Small intestine (tissue), 7 donors: ENCODE data around the gene DNAH10. TPM values are rescaled to one million over a fixed set of nuclear protein-coding genes. Genes with fewer than 3 reads are reported as not detected.

Source experiments
- DNase-seq, 2 donors: peaks; one replicate each; pipeline versions ENCODE4 v3.0.0 to v3.0.0-alpha.2; 2013
- FAIRE-seq: peaks from 2 replicates; lab custom pipeline; 2012; peaks lifted over from hg19 to GRCh38; lab: Jason Lieb, UNC
- H3K27ac ChIP-seq, 3 donors: one replicate each; pipeline ENCODE4 v1.5.1; 2013; ENCODE audit warnings: low read length in 2 of 3, mild to moderate bottlenecking in 2 of 3, control low read depth in 1 of 3, inconsistent platforms in 1 of 3, low read depth in 1 of 3, moderate library complexity in 1 of 3
- H3K27me3 ChIP-seq, 3 donors: one replicate each; pipeline ENCODE4 v1.6.1; 2013; ENCODE audit warnings: low read length in 3 of 3, inconsistent platforms in 1 of 3; ENCODE audit not compliant: control insufficient read depth in 3 of 3, insufficient read depth in 3 of 3
- H3K36me3 ChIP-seq, 3 donors: one replicate each; pipeline ENCODE4 v1.6.1; 2013; ENCODE audit warnings: low read length in 3 of 3, inconsistent platforms in 1 of 3, low read depth in 1 of 3, mild to moderate bottlenecking in 1 of 3, moderate library complexity in 1 of 3; ENCODE audit not compliant: control insufficient read depth in 3 of 3, insufficient read depth in 2 of 3
- H3K4me1 ChIP-seq, 3 donors: one replicate each; pipeline ENCODE4 v1.6.1; 2013; ENCODE audit warnings: low read length in 2 of 3, inconsistent platforms in 1 of 3, low read depth in 1 of 3, mild to moderate bottlenecking in 1 of 3, moderate library complexity in 1 of 3; ENCODE audit not compliant: control insufficient read depth in 3 of 3, insufficient read depth in 2 of 3
- H3K4me3 ChIP-seq, 3 donors: one replicate each; pipeline ENCODE4 v1.5.1; 2013; ENCODE audit warnings: low read length in 3 of 3, control low read depth in 1 of 3, inconsistent platforms in 1 of 3, low read depth in 1 of 3, mild to moderate bottlenecking in 1 of 3, moderate library complexity in 1 of 3
- H3K9me3 ChIP-seq, 2 donors: one replicate each; pipeline ENCODE4 v1.6.1; 2013; ENCODE audit warnings: low read depth in 1 of 2, low read length in 1 of 2; ENCODE audit not compliant: control insufficient read depth in 2 of 2, insufficient read depth in 1 of 2
- WGBS, 3 donors: extraction: QIAGEN DNeasy Blood & Tissue Kit; methylation state at CpG; one replicate each; pipeline ENCODE4 v1.1.7; 2013; 5-methylcytosine and 5-hydroxymethylcytosine counted together
- polyA plus RNA-seq, 4 donors: library from polyadenylated mRNA; stranded (reverse) in 3 of 4; unstranded in 1 of 4; fragments of 200-250 nt in 3 of 4; fragments of 120-200 nt in 1 of 4; gene quantifications; one replicate each; pipeline versions ENCODE4 v1.2.1 to v1.2.3, GENCODE V29; 2013
- donor health status: healthy with polysubstance abuse.
- donor health status: control.
- donor health status: control.
- donor health status: Bipolar disorder and iron deficiency.
- donor health status: healthy.

DNAH10 gene
- polyA plus RNA-seq, 4 donors: 0.22 to 0.50 (median 0.45) TPM; not detected in 1

DNA sequence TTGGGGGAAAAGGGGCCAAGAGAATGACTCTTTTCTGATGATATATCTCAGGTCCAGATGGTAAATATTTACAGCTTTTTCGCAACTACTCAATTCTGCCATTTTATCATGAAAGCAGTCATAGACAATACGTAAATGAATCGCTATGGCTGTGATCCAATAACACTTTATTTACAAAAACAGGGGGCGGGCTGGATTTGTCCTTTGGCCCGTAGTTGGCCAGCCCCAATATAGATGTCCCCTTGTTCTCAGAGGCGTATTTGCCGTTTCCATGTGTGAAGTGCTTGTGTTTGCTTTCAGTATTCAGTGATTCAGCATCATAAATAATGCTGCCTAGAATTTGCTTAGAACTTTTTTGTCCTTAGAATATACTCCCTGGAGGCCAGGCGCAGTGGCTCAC, 133.3 kb downstream of the DNAH10 start:
- Histone ChIP-seq H3K36me3 (no peaks in the 10 kb centered on the region), H3K4me3 (no peak overlapping the region), H3K27me3 (no peaks in the 10 kb centered on the region), H3K27ac (no peak overlapping the region), H3K9me3 (no peaks in the 10 kb centered on the region), H3K4me1 (no peaks in the 10 kb centered on the region)
- DNase-seq: no peak
- 66 to 78% (median 78%) methylated on average over 8 of the region's 8 CpGs for WGBS, 3 donors
- no peak for FAIRE-seq

DNA sequence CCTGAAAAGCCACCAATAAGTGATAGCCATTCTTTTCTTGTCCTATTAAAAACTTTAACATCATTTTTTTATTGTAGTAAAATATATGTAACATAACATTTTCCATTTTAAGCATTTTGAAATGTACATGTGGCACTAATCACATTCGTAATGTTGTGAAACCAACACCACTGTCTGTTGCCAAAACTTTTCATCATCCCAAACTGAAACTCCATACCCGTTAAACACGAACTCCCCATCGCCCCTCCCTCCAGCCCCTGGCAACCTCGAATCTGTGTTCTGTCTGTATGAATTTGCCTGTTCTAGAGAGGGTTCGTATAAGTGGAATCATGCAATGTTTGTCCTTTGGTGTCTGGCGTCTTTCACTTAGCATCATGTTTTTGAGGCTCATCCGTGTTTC, 134.7 kb downstream of the DNAH10 start:
- FAIRE-seq: no peak
- no peaks in the 10 kb centered on the region for H3K36me3 ChIP-seq
- H3K27ac ChIP-seq: no peak overlapping the region
- H3K9me3 ChIP-seq: no peaks in the 10 kb centered on the region
- no peak overlapping the region for H3K4me3 ChIP-seq
- DNase-seq: no peak
- H3K4me1 ChIP-seq: no peaks in the 10 kb centered on the region
- 62 to 75% (median 71%) methylated on average over 8 of the region's 8 CpGs for WGBS, 3 donors
- peaks cover 0 to 3% (median 0%) of the 10 kb centered on the region in 3 donors for H3K27me3 ChIP-seq

DNA sequence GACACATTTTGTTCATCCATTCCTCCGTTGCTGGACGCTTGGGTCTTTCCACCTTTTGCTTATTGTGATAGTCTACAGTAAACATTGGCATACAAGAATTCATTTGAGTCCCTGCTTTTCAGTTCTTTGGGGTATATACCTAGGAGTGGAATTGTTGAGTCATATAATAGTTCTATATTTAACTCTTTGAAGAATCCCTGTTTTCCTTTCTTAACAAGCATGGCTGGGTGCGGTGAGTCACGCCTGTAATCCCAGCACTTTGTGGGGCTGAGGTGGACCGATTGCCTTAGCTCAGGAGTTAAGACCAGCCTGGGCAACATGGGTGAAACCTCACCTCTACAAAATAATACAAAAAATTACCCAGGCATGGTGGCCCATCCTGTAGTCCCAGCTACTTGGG, 135.1 kb downstream of the DNAH10 start:
- Histone ChIP-seq H3K36me3 (no peaks in the 10 kb centered on the region), H3K4me1 (no peaks in the 10 kb centered on the region), H3K4me3 (no peak overlapping the region), H3K9me3 (no peaks in the 10 kb centered on the region), H3K27me3 (peaks cover 0 to 3% (median 0%) of the 10 kb centered on the region in 3 donors), H3K27ac (no peak overlapping the region)
- 81 to 88% (median 85%) methylated on average over 5 of the region's 5 CpGs for WGBS, 3 donors
- DNase-seq (no peak), FAIRE-seq (no peak)

DNA sequence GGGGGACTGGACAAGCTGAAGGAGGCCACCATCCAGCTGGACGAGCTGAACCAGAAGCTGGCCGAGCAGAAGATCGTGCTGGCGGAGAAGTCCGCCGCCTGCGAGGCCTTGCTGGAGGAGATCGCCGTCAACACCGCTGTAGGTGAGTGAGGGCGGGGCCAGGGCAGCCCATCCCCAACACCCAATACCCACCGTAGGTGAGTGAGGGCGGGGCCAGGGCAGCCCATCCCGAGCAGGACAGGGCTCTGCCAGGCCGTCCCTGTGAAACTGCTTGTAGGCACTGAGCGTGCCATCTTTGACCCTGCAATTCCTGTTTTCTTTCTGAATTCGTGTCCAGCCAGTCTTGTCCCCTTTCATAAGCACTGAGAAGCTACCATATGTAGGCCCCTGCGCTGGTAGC, 136.6 kb downstream of the DNAH10 start:
- no peaks in the 10 kb centered on the region for H3K9me3 ChIP-seq
- H3K27ac ChIP-seq: no peak overlapping the region
- FAIRE-seq (no peak), DNase-seq (no peak)
- H3K4me1 ChIP-seq: no peaks in the 10 kb centered on the region
- 85 to 89% (median 89%) methylated on average over 16 to 18 of the region's 18 CpGs for WGBS, 3 donors
- H3K27me3 ChIP-seq: peaks cover 0 to 3% (median 0%) of the 10 kb centered on the region in 3 donors
- H3K36me3 ChIP-seq: peaks cover 0 to 2% (median 0%) of the 10 kb centered on the region in 3 donors
- no peak overlapping the region for H3K4me3 ChIP-seq

DNA sequence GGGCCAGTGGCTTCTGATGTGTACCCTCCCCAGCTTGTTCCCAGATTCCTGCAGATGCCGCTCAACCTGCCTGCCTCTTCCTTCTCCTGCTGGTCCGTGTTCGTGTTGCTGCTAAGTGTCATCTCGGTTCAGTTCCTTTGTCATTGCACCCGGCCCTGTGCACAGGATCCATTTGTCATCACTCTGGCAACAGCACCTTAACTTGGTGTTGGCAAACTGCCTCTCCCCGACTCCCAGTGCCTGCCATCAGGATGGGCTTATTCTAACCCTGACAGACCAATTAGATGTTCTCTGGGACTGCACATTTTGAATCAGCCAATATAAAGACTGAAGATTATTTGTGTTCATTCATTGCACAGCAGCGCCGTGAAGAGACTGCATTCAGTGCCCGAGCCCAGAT, 137.3 kb downstream of the DNAH10 start:
- 89 to 92% (median 90%) methylated on average over 9 of the region's 9 CpGs for WGBS, 3 donors
- FAIRE-seq (no peak), DNase-seq (no peak)
- Histone ChIP-seq H3K9me3 (no peaks in the 10 kb centered on the region), H3K4me3 (no peak overlapping the region), H3K4me1 (no peaks in the 10 kb centered on the region), H3K27me3 (peaks cover 0 to 3% (median 0%) of the 10 kb centered on the region in 3 donors), H3K27ac (no peak overlapping the region), H3K36me3 (peaks cover 0 to 2% (median 0%) of the 10 kb centered on the region in 3 donors)

DNA sequence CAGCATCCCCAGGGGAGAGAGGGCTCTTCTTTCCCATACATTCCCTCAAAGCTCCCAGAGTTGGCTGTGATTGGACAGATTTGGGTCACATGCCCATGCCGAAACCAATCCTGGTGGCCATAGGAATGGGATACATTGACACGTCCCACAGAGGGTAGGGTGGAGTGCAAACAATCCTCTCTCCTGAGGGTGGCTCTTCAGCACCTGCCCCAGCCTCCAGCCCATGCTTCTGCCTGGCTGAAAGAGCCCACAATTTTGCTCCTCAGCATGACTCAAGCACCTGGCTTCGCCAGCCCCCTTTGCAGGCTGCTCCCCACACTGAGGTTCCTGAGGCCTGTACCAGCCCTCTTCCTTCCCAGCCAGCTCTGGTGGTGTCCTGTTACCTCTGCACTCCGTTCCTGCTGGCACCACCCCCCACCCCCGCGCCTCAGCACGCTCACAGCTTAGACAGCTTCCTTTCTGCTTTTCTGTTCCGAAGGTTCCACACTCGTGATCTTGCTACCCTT, 138.8 kb downstream of the DNAH10 start:
- Histone ChIP-seq H3K27me3 (peaks cover 0 to 3% (median 0%) of the 10 kb centered on the region in 3 donors), H3K27ac (no peak overlapping the region), H3K4me3 (no peak overlapping the region), H3K4me1 (no peaks in the 10 kb centered on the region), H3K36me3 (peaks cover 0 to 2% (median 0%) of the 10 kb centered on the region in 3 donors), H3K9me3 (no peaks in the 10 kb centered on the region)
- no peak for DNase-seq
- no peak for FAIRE-seq
- WGBS, 3 donors: 46 to 73% (median 62%) methylated on average over 9 of the region's 9 CpGs

DNA sequence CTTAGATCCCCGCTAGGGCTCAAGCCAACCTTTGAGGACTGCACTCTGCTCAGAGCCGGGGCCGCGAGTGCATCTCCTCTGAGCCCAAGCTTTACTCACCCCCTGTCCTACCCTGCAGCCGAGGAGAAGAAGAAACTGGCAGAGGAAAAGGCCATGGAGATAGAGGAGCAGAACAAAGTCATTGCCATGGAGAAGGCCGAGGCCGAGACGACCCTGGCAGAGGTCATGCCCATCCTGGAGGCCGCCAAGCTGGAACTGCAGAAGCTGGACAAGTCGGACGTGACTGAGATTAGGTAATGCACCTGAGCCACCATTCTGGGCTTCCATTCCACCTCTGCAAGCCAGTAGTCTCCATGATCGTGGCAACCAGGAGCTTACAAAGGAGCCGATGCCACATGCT, 140.7 kb downstream of the DNAH10 start:
- Histone ChIP-seq H3K36me3 (peaks cover 0 to 2% (median 0%) of the 10 kb centered on the region in 3 donors), H3K27ac (no peak overlapping the region), H3K4me3 (no peak overlapping the region), H3K4me1 (peaks cover 0 to 6% (median 0%) of the 10 kb centered on the region in 3 donors), H3K9me3 (no peaks in the 10 kb centered on the region), H3K27me3 (peaks cover 0 to 3% (median 0%) of the 10 kb centered on the region in 3 donors)
- no peak for FAIRE-seq
- 92 to 94% (median 94%) methylated on average over 13 of the region's 13 CpGs for WGBS, 3 donors
- no peak for DNase-seq

DNA sequence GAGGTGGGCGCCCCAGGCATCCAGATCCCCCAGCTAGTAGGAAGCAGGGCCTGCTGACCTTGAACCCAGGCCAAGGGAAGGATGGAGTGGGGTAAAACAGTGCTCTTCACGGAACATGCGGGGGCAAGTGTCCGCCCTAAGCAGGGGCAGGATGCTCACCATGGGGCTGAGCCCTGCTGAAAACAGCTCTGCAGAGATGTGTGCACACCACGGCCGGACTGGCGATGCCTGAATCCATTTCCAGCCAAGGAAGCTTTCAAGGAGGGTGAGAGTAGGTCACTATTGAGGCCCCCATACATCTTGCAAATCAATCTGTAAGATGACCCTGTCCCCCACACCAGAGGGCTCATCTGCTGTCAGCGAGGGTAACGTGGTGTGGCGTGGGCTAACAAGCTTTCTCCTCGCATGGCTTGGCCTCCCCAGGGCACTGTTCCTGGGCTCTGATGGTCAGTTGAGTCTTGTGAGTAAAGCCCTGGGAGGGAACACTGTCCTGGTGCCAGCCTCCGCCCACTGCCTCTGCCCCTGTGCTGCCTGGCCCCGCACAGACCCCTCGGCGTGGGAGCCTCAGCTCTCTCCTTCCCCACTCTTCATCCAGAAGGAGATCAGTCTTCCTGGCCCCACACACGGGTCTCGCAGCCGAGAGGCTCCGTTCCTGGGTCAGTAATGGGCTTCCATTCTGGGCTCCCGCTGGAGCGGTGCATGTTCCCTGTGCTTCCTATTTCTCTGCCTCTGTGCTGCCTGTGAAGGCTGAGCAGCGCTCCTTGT, 141.4 kb downstream of the DNAH10 start:
- peaks cover 0 to 3% (median 0%) of the 10 kb centered on the region in 3 donors for H3K27me3 ChIP-seq
- H3K9me3 ChIP-seq: no peaks in the 10 kb centered on the region
- FAIRE-seq (no peak), DNase-seq (no peak)
- H3K4me1 ChIP-seq: peaks cover 0 to 6% (median 0%) of the 10 kb centered on the region in 3 donors
- H3K36me3 ChIP-seq: peaks cover 0 to 2% (median 0%) of the 10 kb centered on the region in 3 donors
- H3K27ac ChIP-seq: no peak overlapping the region
- H3K4me3 ChIP-seq: no peak overlapping the region
- 86 to 91% (median 88%) methylated on average over 22 of the region's 22 CpGs for WGBS, 3 donors
